HepG2 (cell line): ENCODE results near the gene LAG3. TPM values are rescaled to one million over a fixed set of nuclear protein-coding genes. Genes with fewer than 3 reads are reported as not detected.

Source experiments
- AGO1 ChIP-seq: fragments of 200-400 bp; formaldehyde crosslinking; IDR thresholded peaks from 2 replicates; pipeline ENCODE4 v1.6.1; 2017; ENCODE audit warnings: mild to moderate bottlenecking, low read depth, low read length, moderate library complexity; ENCODE audit not compliant: poor library complexity, severe bottlenecking
- ATM ChIP-seq: fragments of 450-650 bp; IDR thresholded peaks from 2 replicates; pipeline ENCODE4 v1.7.1; 2017; ENCODE audit warnings: mild to moderate bottlenecking, borderline replicate concordance
- FOXP4 ChIP-seq: sonication (generic); formaldehyde crosslinking; IDR thresholded peaks from 2 replicates; pipeline ENCODE4 v1.4.0; 2020; ENCODE audit warnings: missing genetic modification reagents
- FUBP1 ChIP-seq: sonication (generic); formaldehyde crosslinking; IDR thresholded peaks from 2 replicates; pipeline ENCODE4 v1.5.1; 2020; ENCODE audit warnings: missing genetic modification reagents, mild to moderate bottlenecking, borderline replicate concordance
- IRF1 ChIP-seq: sonication (generic); formaldehyde crosslinking; IDR thresholded peaks from 2 replicates; pipeline ENCODE4 v1.4.0; 2020; ENCODE audit warnings: low read depth, mild to moderate bottlenecking, missing genetic modification reagents
- MAFF ChIP-seq: IDR thresholded peaks from 2 replicates; pipeline ENCODE4 v1.6.1; 2011; ENCODE audit warnings: low read depth, low read length, improper control_type of control experiment
- MLLT10 ChIP-seq: sonication (generic); formaldehyde crosslinking; IDR thresholded peaks from 2 replicates; pipeline ENCODE4 v1.4.0; 2020; ENCODE audit warnings: missing genetic modification reagents
- ONECUT2 ChIP-seq: sonication (generic); formaldehyde crosslinking; IDR thresholded peaks from 2 replicates; pipeline ENCODE4 v1.4.0; 2020; ENCODE audit warnings: missing genetic modification reagents
- PHF20 ChIP-seq: sonication (generic); formaldehyde crosslinking; IDR thresholded peaks from 2 replicates; pipeline ENCODE4 v1.5.0; 2020; ENCODE audit warnings: mild to moderate bottlenecking, missing genetic modification reagents
- PHF21A ChIP-seq: sonication (generic); formaldehyde crosslinking; IDR thresholded peaks from 2 replicates; pipeline ENCODE4 v1.5.0; 2020; ENCODE audit warnings: mild to moderate bottlenecking, missing genetic modification reagents
- RARA ChIP-seq: IDR thresholded peaks from 2 replicates; pipeline ENCODE4 v1.6.1; 2016; ENCODE audit warnings: missing genetic modification reagents, missing compliant biosample characterization
- SALL1 ChIP-seq: sonication (generic); formaldehyde crosslinking; IDR thresholded peaks from 2 replicates; pipeline ENCODE4 v1.8.0; 2022; ENCODE audit warnings: mild to moderate bottlenecking, missing genetic modification reagents
- UBTF ChIP-seq: sonication (generic); formaldehyde crosslinking; IDR thresholded peaks from 2 replicates; pipeline ENCODE4 v1.4.0; 2020; ENCODE audit warnings: mild to moderate bottlenecking, missing genetic modification reagents
- ZFP37 ChIP-seq: sonication (generic); formaldehyde crosslinking; IDR thresholded peaks from 2 replicates; pipeline ENCODE4 v1.4.0; 2020; ENCODE audit warnings: missing genetic modification reagents, borderline replicate concordance
- ZNF326 ChIP-seq: sonication (generic); formaldehyde crosslinking; IDR thresholded peaks from 2 replicates; pipeline ENCODE4 v1.4.0; 2020; ENCODE audit warnings: missing genetic modification reagents, borderline replicate concordance
- ZNF547 ChIP-seq: sonication (generic); formaldehyde crosslinking; IDR thresholded peaks from 2 replicates; pipeline ENCODE4 v1.5.1; 2020; ENCODE audit warnings: mild to moderate bottlenecking, missing genetic modification reagents
- ZNF558 ChIP-seq: sonication (generic); formaldehyde crosslinking; IDR thresholded peaks from 2 replicates; pipeline ENCODE4 v1.9.0; 2022; ENCODE audit warnings: mild to moderate bottlenecking, missing genetic modification reagents, borderline replicate concordance
- ZNF713 ChIP-seq: sonication (generic); formaldehyde crosslinking; IDR thresholded peaks from 2 replicates; pipeline ENCODE4 v1.4.0; 2020; ENCODE audit warnings: mild to moderate bottlenecking, missing genetic modification reagents
- polyA plus RNA-seq, 8 experiments: library from polyadenylated mRNA; depleted of rRNA in 3 of 8; stranded (reverse) in 7 of 8; unstranded in 1 of 8; fragments of >200 nt; fragmentation: Illumina TruSeq in 4 of 8; extraction: Trizol in 4 of 8; gene quantifications; 2 replicates each; pipeline versions ENCODE4 v1.2.1 to v1.2.3, GENCODE V29; 2011 to 2016; ENCODE audit warnings: low read depth in 4 of 8, missing spikeins in 1 of 8, mixed read lengths in 1 of 8; ENCODE audit not compliant: insufficient read depth in 1 of 8
- total RNA-seq, 5 experiments: library from RNA; depleted of rRNA; stranded (reverse); fragments of >200 nt; fragmentation: Illumina TruSeq; extraction: Trizol; gene quantifications; 2 replicates each; pipeline ENCODE4 v1.2.3, GENCODE V29; 2016; ENCODE audit warnings: low read depth in 1 of 5
- TF ChIP-seq, protein P1 (sequence below): IDR thresholded peaks from 2 replicates; pipeline ENCODE4 v1.6.1; 2016; ENCODE audit warnings: missing compliant biosample characterization, missing genetic modification reagents, borderline replicate concordance
- TF ChIP-seq, protein P2 (sequence below): IDR thresholded peaks from 2 replicates; pipeline ENCODE4 v1.6.1; 2018; ENCODE audit warnings: missing genetic modification reagents, mild to moderate bottlenecking, missing compliant biosample characterization

Gene LAG3
- total and polyA plus RNA-seq, 2 of the 13 experiments (the other 11 are each of a cell fraction or from before 2014, with no cell fraction given) = 0.11 to 0.26 TPM

- TF ChIP-seq, protein P1, sequence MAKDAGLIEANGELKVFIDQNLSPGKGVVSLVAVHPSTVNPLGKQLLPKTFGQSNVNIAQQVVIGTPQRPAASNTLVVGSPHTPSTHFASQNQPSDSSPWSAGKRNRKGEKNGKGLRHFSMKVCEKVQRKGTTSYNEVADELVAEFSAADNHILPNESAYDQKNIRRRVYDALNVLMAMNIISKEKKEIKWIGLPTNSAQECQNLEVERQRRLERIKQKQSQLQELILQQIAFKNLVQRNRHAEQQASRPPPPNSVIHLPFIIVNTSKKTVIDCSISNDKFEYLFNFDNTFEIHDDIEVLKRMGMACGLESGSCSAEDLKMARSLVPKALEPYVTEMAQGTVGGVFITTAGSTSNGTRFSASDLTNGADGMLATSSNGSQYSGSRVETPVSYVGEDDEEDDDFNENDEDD = no peak
- TF ChIP-seq ZNF547 (0 out of 2 replicates have a peak, but pooled peaks have one; percentile 40), ATM (no peak), IRF1 (CRISPR knock-in tag) (no peak), FOXP4 (CRISPR knock-in tag) (no peak), ZNF326 (no peak), PHF20 (CRISPR knock-in tag) (no peak), ONECUT2 (CRISPR knock-in tag) (no peak), MLLT10 (CRISPR knock-in tag) (no peak), ZNF558 (no peak), RARA (CRISPR knock-in tag) (no peak), SALL1 (no peak; the same call in 1 of the 2 replicates), UBTF (no peak), PHF21A (no peak), FUBP1 (CRISPR knock-in tag) (no peak), AGO1 (peak; percentile 91), MAFF (no peak), ZNF713 (CRISPR knock-in tag) (no peak), ZFP37 (CRISPR knock-in tag) (no peak)
- TF ChIP-seq, protein P2, sequence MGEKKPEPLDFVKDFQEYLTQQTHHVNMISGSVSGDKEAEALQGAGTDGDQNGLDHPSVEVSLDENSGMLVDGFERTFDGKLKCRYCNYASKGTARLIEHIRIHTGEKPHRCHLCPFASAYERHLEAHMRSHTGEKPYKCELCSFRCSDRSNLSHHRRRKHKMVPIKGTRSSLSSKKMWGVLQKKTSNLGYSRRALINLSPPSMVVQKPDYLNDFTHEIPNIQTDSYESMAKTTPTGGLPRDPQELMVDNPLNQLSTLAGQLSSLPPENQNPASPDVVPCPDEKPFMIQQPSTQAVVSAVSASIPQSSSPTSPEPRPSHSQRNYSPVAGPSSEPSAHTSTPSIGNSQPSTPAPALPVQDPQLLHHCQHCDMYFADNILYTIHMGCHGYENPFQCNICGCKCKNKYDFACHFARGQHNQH (CRISPR knock-in tag) = no peak
These were observed 49.5 kb downstream of the LAG3 start, which contains the start of gene GPR162 (continued) for GRCh38 chr12:6821591-6822425.
